Chondrocyte (in vitro differentiated cells): Measurements from ENCODE around the gene BCAS4. TPM values are rescaled to one million over a fixed set of nuclear protein-coding genes. Genes with fewer than 3 reads are reported as not detected.
A peak's percentile ranks its signal among the peaks of the same experiment; 100 is the strongest.

Experiments
- DNase-seq: peaks from one replicate; pipeline ENCODE4 v3.0.0; 2021; ENCODE audit warnings: mixed read lengths, low spot score
- H3K27ac Mint-ChIP-seq: one replicate; pipeline ENCODE4 v1.8.0; 2021; ENCODE audit warnings: mild to moderate bottlenecking, moderate library complexity, mixed read lengths; ENCODE audit not compliant: unreplicated experiment
- H3K27me3 Mint-ChIP-seq: 2 replicates; pipeline ENCODE4 v1.8.0; 2021; ENCODE audit warnings: low read depth, mixed read lengths
- H3K36me3 Mint-ChIP-seq: 2 replicates; pipeline ENCODE4 v1.8.0; 2021; ENCODE audit warnings: low read depth, mixed read lengths
- H3K4me1 Mint-ChIP-seq: 2 replicates; pipeline ENCODE4 v1.8.0; 2021; ENCODE audit warnings: low read depth, mild to moderate bottlenecking, mixed read lengths
- H3K4me3 Mint-ChIP-seq: one replicate; pipeline ENCODE4 v1.8.0; 2021; ENCODE audit warnings: mild to moderate bottlenecking, moderate library complexity, mixed read lengths; ENCODE audit not compliant: unreplicated experiment
- H3K9me3 Mint-ChIP-seq: 2 replicates; pipeline ENCODE4 v1.8.0; 2021; ENCODE audit warnings: low read depth, mixed read lengths
- total RNA-seq: library from RNA; stranded (reverse); gene quantifications from 3 replicates; pipeline ENCODE4 v1.2.1, GENCODE V29; 2021
- TF ChIP-seq, protein P1 (sequence below): fragments of 200-600 bp; sonication (generic); IDR thresholded peaks from 2 replicates; pipeline ENCODE4 v1.5.0; 2021; ENCODE audit warnings: antibody characterized with exemption, mild to moderate bottlenecking, moderate library complexity

BCAS4 gene
- total RNA-seq, 1 donor from 2014 or later: 7.6 TPM

DNA sequence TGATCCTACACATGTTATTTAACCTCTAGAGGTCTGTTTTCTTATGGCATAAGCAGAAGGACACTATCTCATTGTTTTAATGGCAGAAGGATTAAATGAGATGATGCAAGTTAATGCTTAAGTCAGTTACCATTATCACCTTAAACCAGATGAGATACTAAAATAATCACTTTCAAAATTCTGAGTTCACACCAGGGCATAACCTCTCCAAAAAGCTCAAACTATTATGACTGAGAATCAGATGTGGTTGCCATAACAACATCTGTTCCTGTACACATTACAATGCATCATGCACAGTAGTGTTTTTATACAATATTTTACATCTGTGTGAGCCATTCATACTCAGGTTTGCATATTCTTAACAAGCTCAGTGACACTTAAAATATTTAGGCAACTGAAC is 126.1 kb downstream of the BCAS4 start:
- Mint-ChIP-seq H3K9me3 (no peaks in the 10 kb centered on the region), H3K4me3 (no peak overlapping the region), H3K4me1 (peaks cover 67% of the 10 kb centered on the region), H3K36me3 (no peaks in the 10 kb centered on the region), H3K27ac (peak overlapping the region; percentile 66), H3K27me3 (no peaks in the 10 kb centered on the region)
- TF ChIP-seq, protein P1, sequence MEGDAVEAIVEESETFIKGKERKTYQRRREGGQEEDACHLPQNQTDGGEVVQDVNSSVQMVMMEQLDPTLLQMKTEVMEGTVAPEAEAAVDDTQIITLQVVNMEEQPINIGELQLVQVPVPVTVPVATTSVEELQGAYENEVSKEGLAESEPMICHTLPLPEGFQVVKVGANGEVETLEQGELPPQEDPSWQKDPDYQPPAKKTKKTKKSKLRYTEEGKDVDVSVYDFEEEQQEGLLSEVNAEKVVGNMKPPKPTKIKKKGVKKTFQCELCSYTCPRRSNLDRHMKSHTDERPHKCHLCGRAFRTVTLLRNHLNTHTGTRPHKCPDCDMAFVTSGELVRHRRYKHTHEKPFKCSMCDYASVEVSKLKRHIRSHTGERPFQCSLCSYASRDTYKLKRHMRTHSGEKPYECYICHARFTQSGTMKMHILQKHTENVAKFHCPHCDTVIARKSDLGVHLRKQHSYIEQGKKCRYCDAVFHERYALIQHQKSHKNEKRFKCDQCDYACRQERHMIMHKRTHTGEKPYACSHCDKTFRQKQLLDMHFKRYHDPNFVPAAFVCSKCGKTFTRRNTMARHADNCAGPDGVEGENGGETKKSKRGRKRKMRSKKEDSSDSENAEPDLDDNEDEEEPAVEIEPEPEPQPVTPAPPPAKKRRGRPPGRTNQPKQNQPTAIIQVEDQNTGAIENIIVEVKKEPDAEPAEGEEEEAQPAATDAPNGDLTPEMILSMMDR: no peak
- no peak for DNase-seq

DNA sequence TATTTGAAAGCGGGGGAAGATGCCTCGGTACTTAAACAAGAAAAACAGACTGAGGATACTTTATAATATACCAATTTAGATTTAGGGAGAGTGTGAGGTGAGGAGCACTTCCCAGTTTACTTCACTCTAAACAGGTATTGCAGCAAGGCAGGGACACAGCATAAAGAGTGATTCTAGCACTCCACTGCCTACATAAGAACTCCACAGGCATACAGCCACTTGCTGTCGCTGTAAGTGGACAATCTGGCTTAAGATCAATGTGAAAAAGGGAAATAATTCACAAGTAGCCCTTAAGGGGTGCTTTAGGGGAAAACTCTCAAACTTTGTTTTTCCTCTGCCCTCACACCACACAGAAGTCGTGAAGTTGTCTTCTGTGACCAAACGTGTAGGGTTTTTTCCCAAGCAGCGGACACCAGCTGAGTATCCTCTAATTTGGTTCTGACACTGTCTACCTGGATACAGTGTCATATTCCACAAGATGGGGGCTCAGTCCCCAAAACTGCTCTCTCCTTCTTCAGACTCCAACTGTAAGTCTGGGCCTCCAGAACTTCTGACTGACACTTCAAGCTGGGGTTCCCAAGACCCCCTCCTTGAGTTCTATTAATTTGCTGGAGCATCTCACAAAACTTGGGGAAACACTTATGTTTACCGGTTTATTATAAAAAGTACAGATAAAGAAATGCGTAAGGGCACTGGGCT is 127.1 kb downstream of the BCAS4 start:
- Mint-ChIP-seq H3K4me3 (no peak overlapping the region), H3K4me1 (peaks cover 65% of the 10 kb centered on the region), H3K27me3 (no peaks in the 10 kb centered on the region)

DNA sequence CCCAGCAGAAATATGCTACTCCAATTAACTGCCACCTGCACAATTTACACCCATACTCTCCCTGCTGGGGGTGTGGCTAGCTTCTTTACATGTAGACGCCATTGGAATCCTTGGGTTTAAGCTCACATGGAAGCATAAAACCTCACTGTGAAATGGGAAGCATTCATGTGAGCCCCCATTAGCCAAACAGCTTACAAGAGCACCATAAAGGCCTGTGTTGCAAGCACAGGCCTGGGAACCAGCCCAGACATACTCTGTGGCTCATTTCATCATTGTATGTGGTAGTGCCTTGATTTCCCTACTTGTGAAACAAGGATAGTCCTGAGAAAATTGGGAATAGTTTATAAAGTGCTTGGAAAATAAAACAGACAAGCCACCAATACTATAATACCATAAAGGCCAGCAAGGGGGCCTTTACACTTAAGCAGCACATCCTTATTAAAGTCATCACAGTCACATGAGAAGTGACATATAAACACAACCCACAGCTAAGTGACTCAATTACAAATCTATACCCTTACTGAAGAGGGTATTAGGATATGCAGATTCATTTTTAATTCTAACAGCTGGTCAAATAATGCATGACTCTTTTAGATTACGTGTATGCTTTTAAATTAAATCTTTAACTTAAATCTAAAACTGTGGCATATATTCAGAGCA is 129.5 kb downstream of the BCAS4 start:
- Mint-ChIP-seq H3K36me3 (peaks cover 2% of the 10 kb centered on the region), H3K9me3 (no peaks in the 10 kb centered on the region), H3K27me3 (no peaks in the 10 kb centered on the region), H3K4me3 (no peak overlapping the region), H3K4me1 (peaks cover 73% of the 10 kb centered on the region), H3K27ac (peak overlapping the region; percentile 62)
- DNase-seq: no peak
- TF ChIP-seq, protein P1: no peak

More for the DNA sequence above, 127.1 kb downstream of the BCAS4 start:
- Mint-ChIP-seq H3K36me3 (no peaks in the 10 kb centered on the region), H3K27ac (peak overlapping the region; percentile 66), H3K9me3 (no peaks in the 10 kb centered on the region)
- DNase-seq: no peak
- TF ChIP-seq, protein P1: no peak

DNA sequence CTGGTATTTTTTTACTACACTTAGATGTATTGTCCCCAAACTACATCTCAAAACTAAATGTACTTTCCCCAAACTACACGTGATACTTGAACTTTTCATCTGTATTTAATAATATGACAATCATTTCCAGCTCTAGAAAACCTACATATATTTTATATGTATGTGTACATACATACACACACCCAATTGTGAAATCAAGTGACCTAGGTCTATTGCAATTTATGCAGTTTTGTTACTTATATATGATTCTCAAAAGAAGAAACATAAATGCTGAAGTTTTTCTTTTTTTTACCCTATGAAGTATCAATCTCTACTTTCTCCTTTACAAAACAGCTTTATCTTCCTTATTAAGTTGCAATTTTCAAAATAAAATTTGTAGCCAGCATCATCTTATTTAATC is 131.7 kb downstream of the BCAS4 start:
- no peak for DNase-seq
- Mint-ChIP-seq H3K4me1 (peaks cover 64% of the 10 kb centered on the region), H3K9me3 (no peaks in the 10 kb centered on the region), H3K27ac (no peak overlapping the region), H3K36me3 (peaks cover 2% of the 10 kb centered on the region), H3K4me3 (no peak overlapping the region), H3K27me3 (no peaks in the 10 kb centered on the region)
- TF ChIP-seq, protein P1: no peak

Other genes starting within 250 kb of the BCAS4 start
- 0.12 TPM in 1 of 3 replicates, not detected in the others for gene RIPOR3, start 103.5 kb upstream of the BCAS4 start, total RNA-seq
- 0.34 to 2.2 TPM (median 1.1 TPM) in 3 replicates for gene PARD6B, start 63.5 kb upstream of the BCAS4 start, total RNA-seq
- 56.8 to 60.2 TPM (median 58.9 TPM) in 3 replicates for gene ADNP, start 136.4 kb downstream of the BCAS4 start, total RNA-seq
- 37.7 to 40.5 TPM (median 39.9 TPM) in 3 replicates for gene DPM1, start 163.5 kb downstream of the BCAS4 start, total RNA-seq
- 4.3 to 4.6 TPM (median 4.4 TPM) in 3 replicates for gene MOCS3, start 163.8 kb downstream of the BCAS4 start, total RNA-seq
- gene KCNG1, start 228.0 kb downstream of the BCAS4 start, total RNA-seq: 2.9 to 14.6 TPM (median 13.0 TPM) in 3 replicates